ENCODE results near the gene MARCHF10.
"Not testable (repeated sequence)": the region's sequence is repeated elsewhere in the genome, so short reads cannot be mapped to it uniquely, and the experiment has no call there.

The MARCHF10 gene

GRCh38 chr17:62807812-62808575, at the start of gene MARCHF10:
MARCHF10 (minus strand) TSS chr17:62808314; CDS start chr17:62801735, 6,579 bp downstream.
- no peak for DNase-seq (ENCODE audit: low read depth)

- DNase-seq (ENCODE audit: low read depth) = no peak
Measured at GRCh38 chr17:62857526-62857925, 49.4 kb upstream of the MARCHF10 start.

DNA sequence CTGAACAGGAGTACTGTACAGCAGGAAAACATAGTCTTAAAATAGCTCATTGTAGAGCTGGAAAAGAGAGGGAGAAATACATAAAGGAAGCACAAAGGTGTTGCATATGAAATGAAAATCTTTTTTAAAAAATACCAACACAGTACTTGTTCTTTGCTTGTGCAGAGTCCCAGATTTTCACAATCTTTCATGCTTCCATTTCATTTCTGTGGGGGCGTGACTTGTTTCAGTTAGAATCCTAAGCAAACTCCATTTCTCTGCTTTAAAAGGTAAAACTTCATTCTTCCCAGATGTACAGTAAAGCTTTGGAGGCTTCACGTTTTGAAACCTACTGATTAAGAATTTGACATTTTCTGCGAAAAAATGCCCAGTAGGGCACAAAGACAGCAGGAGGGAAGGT, 48.5 kb upstream of the MARCHF10 start:
- DNase-seq (ENCODE audit: low read depth) = no peak

- no peak for DNase-seq (ENCODE audit: low read depth)
Measured at GRCh38 chr17:62855156-62855555, 47.0 kb upstream of the MARCHF10 start.

DNA sequence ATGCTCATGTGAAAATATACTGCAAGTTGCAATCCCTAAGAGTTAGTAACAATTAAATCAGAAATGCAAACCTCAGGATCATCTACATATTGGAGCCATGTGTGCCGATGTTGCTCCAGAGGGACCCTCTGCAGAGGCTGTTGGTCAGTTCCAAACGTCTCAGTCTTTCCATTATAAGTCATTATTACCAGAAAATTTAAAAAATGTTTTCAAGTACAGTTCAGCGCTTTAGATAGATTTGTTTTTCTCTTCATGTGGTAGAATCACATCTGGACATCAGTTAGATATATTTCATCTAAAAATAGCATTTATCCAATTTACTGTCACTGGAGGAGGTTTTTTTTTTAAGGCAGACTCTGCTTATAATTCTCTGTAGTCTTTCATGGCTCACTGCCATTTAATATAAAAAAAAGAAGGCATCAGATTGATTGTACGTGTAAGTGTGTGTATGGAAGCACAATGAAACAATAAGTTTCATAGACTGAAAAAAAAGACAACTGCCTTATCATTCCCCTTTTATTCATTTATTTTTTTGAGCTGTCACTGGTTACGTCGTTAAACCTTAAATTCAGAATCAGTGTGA, 46.1 kb upstream of the MARCHF10 start:
- no peak for DNase-seq (ENCODE audit: low read depth)

DNA sequence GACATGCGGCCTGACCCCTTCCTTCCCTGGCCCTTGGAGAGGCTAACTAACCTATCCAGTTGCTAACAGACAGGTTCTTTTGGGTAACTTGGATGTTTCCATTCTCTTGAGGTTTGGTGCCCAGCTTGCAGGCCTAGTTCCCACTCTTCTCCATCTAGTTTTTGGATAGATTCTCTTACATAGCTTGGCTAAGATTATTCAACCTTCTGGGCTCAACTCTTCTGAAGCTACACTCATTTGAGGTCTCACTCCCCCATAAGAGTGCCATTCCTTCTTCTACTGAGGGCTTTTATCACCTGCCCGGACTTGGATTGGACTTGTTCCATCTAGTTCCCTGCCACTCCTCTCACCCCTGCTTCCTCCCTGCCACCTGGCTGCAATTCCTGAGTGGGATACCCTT, 44.1 kb upstream of the MARCHF10 start:
- no peak for DNase-seq (ENCODE audit: low read depth)

- DNase-seq (ENCODE audit: low read depth) = not testable (repeated sequence)
Measured at GRCh38 chr17:62849591-62850415, 41.7 kb upstream of the MARCHF10 start.

- no peak for DNase-seq (ENCODE audit: low read depth)
Measured at GRCh38 chr17:62848334-62848733, 40.2 kb upstream of the MARCHF10 start.

GRCh38 chr17:62847426-62847825, 39.3 kb upstream of the MARCHF10 start:
- no peak for DNase-seq (ENCODE audit: low read depth)

DNA sequence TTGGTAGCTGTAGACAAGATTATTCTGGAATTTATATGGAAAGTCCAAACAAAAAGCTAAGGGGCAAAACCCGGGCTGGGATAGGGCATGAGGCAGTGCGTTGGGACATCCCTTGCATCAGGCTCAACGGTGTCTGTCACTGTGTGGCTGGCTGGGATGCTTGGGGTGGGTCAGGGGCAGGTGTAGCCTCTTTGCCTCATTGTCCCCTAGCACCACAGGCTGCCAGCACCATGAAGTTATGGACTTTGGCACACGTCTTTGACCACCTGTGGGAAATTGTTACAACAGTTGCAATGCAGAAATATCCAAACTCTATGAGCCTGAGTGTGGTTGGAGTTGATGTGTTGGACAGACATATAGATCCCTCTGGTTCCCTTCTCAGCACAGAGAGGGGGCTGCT, 32.8 kb upstream of the MARCHF10 start:
- DNase-seq (ENCODE audit: low read depth) = no peak

- not testable (repeated sequence) for DNase-seq (ENCODE audit: low read depth)
Measured at GRCh38 chr17:62833816-62834215, 25.7 kb upstream of the MARCHF10 start.

GRCh38 chr17:62832405-62832804, 24.3 kb upstream of the MARCHF10 start:
- DNase-seq (ENCODE audit: low read depth) = no peak

DNA sequence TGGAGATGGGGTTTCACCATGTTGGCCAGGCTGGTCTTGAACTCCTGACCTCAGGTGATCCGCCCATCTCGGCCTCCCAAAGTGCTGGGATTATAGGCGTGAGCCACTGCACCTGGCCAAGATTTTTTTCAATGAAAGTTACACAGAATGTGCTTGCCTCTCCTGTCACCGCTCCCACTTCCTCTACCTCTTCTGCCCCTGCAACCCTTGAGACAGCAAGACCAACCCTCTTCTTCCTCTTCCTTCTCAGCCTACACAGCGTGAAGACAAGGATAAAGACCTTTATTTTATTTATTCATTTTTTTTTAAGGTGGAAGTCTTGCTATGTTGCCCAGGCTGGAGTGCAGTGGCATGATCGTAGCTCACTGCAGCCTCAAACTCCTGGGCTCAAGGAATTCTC, 23.0 kb upstream of the MARCHF10 start:
- DNase-seq (ENCODE audit: low read depth) = not testable (repeated sequence)

GRCh38 chr17:62827746-62828485, 19.8 kb upstream of the MARCHF10 start:
- DNase-seq (ENCODE audit: low read depth) = no peak

- no peak for DNase-seq (ENCODE audit: low read depth)
Measured at GRCh38 chr17:62826956-62827355, 18.8 kb upstream of the MARCHF10 start.

DNA sequence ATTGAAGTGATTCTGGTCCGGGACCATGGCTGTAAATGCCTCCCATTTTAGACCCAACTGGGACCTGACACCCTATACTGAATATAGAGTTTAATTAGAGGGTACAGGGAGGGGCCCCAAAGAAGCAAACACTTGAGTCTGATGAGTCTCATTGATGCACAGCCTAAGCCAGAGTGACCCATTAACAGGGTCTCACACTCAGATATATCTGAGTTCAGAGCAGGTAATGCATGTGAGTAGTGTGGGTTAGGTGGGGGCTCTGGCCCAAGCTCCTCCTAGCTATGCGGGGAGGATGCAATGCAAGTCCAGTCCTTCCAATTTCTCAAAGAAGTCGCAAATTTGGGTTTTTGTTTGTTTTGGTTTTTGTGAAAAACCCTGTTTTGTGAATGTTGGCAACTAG, 17.1 kb upstream of the MARCHF10 start:
- no peak for DNase-seq (ENCODE audit: low read depth)

GRCh38 chr17:62824290-62825131, 16.4 kb upstream of the MARCHF10 start:
- DNase-seq (ENCODE audit: low read depth) = no peak

DNA sequence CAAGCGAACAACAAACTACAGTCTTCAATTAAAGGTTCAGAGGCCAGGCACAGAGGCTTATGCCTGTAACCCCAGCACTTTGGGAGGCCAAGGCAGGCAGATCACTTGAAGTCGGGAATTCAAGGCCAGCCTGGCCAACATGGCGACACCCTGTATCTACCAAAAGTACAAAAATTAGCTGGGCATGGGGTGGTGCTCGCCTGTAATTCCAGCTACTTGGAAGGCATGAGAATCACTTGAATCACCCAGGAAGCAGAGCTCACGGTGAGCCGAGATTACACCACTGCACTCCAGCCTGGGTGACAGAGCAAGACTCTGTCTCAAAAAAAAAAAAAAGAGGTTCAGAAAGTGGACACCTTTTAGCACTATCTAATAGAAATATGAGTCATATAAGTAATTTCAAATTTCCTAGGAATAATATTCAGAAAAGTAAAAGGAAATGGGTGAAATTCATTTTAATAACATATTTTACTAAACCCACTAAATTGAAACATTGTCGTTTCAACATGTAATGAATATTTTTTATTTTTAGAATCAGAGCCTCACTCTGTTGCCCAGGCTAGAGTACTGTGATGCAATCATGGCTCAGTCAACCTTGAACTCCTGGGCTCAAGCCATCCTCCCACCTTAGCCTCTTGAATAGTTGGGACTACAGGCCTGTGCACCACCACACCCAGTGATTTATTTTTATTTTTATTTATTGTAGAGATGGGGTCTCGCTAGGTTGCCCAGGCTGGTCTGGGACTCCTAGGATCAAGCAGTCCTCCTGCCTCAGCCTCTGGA, 15.2 kb upstream of the MARCHF10 start:
- no peak for DNase-seq (ENCODE audit: low read depth)

GRCh38 chr17:62822080-62822904, 14.2 kb upstream of the MARCHF10 start:
- no peak for DNase-seq (ENCODE audit: low read depth)

All from stimulated activated CD8-positive, alpha-beta memory T cell treated with anti-CD3 and anti-CD28 coated beads, Interleukin-15, amount 100 ng/mL, for 1 hour (primary cell).